ENCODE results near the gene TNS1.

The TNS1 gene

DNA sequence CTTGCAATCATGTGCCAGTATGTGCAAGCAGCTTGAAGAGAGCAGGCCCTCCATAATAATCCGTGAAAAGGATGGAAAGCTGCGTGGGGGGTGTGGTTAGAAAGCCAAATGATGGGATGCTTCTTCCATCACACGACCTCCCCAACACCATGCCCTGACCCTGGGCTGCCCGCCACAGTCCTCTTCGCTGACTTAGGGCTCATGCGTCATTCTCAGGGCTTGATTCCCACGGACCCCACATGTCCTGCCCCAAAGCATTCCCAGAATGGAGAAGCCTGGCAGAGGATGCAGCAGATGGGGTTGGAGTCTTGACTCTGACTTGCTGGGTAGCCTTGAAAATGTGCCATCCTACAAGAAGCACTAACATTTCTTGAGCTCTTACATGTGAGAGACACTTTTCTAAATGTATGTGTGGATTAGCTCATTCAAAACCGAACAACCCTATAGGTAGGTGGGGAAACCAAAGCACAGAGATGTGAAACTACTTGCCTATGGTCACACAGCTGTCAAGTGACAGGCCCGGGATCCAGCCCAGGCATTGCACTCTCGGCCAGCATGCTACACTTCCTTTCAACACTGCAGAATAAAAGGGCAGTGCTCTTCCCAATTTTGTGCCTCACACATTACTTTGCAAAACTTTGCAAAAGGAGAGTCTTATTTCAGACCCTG is 3.7 kb downstream of the TNS1 start:
- DNase-seq: no peak

DNA sequence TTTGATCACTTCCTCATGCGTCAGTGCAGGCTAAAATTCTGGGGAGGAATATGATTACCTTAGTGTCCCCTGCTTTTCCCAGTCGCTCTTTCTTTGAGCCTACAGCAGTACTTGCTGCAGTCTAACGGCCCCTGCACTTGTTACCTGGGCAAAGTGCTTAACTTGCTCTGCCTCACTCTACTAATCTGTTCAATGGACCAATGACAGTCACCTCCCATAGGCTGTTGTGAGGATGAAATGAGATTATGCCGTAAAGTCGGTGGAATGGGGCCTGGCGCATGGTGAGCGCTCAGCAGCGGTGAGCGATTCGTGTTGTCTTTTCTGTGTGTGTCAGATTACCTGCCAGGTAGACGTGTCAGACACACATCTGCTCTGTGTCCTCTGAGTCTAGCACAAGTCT is 5.3 kb downstream of the TNS1 start:
- no peak for DNase-seq

DNA sequence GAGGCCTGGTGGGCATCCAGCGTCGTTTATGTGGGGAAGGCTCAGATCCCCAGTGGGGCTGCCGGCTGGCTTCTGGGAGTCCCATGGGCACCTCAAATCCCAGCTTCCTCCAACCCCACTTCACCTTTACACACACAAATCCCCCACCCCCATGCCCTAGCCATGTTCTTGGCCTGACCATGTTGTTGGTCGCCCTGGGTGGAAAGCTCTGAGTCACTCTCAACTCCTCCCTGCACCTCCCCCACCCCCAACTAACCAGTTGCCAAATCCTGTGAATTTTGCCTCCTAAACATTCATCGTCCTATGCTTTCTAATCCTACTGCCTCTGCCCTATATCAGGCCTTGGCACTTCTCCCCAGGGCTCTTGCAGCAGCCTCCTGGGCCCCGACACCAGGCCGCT is 6.4 kb downstream of the TNS1 start:
- DNase-seq: no peak

DNA sequence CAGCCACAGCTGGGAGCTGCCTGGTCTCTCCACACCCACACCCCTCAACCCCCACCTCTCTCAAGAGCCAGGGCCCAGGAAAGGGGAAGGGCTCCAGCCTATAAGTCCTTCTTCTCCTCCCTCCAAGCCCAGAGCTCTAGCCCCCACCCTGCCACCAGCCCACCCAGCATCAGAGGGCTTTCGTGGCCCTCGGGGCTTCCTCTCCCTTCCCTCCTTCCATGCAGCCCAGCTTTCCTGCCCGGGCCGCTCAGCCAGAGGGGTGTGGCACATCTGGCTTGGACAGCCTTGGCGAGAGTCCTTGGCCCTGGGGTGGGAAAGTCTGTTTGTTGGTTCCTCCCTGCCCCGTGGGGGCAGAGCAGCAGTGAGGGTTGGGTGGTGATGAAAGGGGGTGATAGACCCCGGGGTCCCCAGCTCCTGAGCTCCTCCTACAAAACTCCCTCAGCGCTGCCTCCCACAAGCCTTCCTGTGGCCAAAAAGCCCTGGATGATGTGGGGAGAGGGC is 7.0 kb downstream of the TNS1 start:
- DNase-seq: no peak

DNA sequence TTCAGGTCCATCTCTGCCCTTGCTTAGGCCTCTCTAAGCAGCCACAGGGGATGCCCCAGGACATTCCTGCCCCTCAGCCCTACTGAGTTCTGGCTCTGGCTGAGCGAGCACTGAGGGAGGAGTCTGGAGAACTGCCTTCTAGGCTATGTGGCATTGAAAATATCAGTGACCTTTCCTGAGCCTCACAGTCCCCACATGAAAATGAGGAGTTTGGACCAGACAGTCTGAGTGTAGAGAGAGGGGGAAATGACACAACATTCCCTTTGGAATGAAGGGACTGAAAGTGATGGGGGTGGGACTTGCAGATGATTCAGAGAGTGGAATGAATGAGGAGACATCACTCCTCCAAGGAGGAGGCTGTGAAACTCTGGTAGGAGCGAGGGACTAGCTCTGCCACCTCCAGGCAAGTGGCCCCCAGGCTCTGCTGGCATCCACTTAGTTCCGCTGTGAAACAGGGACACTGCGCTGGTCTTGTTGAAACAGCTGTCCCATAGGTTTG is 8.0 kb downstream of the TNS1 start:
- no peak for DNase-seq

DNA sequence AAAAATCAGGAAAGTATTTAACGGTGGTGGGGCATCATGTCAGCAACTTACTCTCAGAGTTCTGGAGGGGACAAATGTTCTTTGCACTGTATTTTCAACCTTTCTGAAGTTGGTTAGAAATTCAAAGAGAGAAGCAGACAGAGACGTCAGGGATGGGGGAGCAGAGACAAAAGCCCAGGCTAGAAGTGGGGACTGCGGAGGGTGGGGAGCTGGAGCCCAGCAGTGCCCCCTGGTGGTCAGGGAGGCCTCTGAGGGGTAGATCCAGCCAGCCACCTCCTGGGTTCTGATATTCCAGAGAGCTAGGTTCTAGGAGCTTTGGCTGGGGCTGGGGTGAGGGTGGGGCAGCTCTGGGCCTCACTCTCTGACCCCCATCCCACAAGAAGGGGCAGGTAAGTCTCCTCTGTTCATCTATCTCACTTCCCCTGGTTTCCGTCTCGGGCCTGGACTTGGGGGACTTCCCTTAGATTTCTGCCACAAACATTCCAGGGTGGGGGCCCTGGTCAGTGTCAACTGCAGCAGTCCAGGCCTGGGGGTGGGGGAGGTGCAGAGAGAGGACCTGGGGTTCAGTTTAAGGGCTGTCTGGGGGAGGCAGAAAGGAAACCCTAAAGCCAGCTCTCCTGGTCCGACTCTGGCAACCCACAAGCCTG is 8.9 kb downstream of the TNS1 start:
- DNase-seq: peak; percentile 53

DNA sequence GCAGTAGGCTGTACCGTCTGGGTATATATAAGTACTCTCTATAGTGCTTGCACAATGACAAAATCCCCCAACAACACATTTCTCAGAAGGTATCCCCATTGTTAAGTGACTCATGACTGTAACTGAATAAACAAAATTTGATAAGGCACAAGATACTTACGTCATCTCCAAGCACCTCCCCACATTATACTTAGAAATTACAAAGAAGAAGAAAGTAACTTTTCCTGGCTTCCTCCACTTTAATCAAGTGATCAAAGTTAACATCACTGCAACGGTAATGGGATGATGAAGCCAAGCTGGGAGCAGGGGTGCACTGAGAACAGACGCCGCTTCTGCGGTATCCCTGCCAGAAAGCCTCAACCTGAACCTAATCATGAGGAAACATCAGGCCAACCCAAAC is 9.7 kb downstream of the TNS1 start:
- no peak for DNase-seq

DNA sequence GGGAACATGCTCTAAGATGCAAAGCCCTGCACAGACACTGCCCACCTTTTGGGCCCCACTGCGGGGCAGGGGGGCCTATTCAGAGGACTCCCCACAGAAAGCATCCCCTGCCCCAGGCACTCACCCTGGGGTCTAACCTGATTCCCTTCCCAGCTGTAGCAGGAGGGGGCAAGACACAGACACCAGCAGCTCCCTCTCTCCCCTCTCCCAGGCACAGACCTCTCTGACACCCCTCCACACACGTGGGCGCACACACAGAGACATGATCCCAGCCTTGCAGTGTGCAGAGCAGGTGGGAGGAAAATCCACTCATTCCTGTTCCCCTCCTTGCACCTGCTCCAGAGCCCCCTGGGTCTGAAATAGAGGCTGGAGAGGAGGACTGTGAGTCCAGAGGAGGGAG is 10.7 kb downstream of the TNS1 start:
- no peak for DNase-seq

DNA sequence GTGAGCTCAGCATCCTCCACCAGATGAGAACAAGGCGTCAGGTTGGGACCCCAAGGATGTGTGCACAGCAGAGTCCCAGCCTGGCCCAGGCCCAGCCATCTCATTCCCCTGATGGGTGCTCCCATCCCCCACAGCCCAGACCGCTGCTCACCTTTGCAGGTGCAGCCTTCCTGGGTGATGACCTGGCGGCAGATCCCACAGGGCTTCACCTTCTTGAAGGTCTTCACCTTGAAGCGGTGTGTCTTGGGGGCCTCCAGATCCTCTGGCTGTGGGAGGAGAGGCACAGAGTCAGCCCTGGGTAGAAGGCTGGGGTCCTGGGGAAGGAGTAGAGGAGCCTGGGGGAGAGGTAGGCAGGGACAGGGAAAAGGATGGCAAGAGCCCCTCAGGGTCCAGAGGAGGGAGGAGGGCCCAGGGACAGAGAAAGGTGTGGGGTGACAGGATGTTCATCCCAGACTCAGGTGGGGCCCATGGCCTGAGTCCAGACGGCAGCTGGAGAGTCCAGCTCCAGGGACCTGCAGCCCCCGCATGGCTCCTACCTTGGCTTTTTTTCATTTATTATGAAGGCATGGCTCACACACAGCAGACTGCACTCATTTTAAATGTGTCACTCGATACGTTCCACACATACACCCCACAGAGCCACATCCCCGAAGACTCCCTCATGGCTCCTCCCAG is 11.9 kb downstream of the TNS1 start:
- no peak for DNase-seq

DNA sequence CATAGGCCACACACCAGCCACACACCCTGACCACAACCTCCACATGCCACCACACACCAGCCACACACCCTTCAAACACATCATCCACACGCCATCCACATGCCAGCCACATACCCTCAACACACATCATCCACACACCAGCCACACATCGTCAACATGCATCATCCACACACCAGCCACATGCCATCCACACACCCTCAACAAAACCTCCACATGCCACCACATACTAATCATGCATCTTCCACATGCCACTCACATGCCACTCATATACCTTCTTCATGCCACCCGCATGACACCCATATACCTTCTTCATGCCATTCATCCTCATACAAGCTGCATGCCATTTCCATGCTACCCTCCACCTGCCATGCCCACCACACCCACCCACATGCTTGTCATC is 12.4 kb downstream of the TNS1 start:
- DNase-seq: no peak

DNA sequence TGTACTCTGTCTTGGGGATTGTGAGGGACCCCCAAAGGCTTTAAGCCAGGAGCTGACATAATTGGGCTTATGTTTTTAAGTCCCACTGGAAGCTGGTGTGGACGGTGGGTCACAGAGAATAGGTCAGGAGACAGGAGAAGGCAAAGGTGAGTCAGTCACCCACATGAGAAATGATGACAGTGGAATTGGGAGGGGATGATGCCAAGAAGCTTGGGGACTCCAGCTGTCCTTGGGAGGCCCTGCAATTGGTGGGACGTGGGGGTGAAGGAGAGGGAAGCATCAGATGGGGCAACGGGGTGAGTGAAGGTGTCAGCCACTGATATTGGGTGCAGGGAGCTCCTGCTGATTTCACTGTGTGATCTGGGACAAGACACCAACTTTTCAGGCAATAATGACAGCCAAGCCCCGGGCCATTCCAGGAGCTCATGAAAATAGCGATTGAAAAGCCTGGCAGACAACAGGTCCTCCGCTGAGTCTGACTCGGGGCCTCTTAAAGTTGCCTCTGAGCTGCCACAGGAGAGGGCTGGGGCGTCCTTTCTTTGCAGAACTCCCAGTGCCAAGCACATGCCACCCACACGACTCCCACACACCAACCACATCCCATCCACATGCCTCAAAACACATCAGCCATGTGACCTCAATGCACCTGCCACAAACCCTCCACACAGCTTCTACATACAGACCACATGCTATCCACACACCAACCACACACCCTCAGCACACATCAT is 13.4 kb downstream of the TNS1 start:
- DNase-seq: no peak

DNA sequence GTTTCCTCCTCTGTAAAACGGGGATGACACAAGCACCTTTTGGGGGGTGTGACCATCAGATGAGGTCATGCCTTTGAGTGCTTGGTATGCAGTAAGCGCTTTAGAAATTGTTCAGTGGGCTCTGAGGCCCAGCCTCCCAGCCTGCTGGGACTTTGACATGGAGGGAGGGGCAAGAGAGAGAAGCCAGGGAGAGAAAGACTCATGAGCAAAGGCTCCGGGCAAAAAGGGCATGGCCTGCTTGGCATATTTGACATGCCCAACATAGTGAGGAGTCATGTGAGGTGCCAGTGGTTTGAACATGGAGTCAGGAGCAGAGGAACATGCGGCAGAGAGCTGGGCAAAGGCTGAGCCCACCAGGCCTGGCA is 14.0 kb downstream of the TNS1 start:
- DNase-seq: no peak

DNA sequence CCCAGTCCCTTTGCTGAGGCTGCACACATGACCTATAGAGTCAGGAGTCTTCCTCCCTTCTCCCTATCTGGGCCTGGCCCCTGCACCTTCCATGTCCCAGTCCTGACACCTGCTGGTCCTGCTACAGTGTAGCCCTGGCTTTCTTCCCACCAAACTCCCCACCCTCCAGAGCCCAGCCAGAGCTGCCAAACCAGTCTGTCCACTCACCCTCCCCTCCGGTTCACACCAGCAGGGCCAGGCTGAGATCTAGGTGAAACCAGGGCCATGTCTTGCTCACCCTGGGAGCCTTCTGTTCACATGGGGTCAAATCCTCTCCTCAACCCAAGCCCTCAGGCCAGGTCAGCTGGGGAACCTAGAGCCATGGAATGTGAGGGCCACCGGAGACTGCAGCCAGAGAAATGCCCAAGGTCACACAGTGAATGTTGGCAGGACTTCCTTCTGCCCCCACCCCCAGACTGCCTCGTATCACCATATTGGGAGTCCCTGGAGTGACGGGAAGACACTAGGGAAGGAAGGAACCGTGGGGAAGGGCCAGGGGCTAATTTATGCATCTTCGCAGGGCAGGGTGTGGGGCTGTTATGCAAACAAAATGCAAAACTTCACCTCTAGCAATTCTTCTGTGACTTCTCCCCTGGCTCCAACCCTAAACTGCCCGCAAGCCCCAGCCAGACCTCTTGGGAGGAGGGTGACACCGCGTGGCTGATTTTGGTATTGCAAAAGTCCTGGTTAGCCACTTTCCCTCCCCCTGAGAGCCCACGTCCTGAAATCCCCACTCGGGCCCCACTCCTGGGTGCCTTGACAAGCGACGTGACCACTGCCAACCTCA is 14.6 kb downstream of the TNS1 start:
- DNase-seq: peak; percentile 66

DNA sequence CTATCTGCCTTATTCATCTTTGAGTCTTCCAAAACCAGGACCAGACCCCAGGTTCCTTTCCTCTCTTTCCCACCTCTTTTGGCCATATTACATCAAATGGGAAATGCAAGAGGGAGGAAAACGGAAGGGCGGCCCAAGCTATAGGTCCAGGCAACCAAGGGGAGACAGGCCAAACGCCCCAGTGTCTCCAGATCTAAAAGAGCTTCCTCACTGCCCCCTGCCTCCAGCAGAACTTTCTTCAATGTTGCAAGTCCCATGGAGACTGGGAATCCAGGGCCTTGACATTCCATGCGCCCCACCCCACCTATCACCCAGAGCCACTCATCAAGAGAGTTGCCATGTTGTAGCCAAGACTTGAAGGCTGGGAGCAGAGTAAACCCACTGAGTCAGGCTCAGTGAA is 15.4 kb downstream of the TNS1 start:
- DNase-seq: no peak

DNA sequence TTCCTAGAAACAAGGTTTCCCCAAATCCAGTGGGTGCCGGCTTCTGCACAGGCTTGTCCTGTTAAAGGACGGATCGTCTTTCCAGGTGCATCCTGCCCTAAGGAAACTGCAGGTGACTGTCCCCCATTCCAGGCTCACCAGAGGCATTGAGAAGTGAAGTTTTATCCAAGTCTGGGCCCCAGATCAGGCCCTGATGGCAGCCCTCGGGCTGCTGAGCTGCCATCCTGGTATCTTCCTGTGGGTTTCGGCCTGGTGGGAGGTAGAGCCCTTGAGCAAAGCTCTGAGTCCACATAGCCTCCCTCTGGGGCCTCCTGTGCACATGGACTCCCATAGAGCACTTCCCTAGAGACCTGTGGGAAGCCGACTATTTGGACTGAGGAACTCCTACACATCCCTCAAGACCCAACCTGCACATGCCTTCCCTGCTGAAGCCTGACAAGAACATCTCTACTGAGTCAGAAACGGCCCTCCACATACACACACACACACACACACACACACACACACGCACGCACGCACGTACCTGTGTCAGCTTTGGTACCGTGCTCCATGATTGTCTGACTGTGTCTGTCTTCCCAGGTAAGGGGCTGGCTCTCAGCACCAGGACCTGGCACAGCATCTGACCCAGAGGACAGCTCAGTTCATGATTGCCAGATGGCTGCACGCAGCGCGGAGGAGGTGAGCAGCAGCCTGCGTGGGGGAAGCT is 16.4 kb downstream of the TNS1 start:
- DNase-seq: no peak

DNA sequence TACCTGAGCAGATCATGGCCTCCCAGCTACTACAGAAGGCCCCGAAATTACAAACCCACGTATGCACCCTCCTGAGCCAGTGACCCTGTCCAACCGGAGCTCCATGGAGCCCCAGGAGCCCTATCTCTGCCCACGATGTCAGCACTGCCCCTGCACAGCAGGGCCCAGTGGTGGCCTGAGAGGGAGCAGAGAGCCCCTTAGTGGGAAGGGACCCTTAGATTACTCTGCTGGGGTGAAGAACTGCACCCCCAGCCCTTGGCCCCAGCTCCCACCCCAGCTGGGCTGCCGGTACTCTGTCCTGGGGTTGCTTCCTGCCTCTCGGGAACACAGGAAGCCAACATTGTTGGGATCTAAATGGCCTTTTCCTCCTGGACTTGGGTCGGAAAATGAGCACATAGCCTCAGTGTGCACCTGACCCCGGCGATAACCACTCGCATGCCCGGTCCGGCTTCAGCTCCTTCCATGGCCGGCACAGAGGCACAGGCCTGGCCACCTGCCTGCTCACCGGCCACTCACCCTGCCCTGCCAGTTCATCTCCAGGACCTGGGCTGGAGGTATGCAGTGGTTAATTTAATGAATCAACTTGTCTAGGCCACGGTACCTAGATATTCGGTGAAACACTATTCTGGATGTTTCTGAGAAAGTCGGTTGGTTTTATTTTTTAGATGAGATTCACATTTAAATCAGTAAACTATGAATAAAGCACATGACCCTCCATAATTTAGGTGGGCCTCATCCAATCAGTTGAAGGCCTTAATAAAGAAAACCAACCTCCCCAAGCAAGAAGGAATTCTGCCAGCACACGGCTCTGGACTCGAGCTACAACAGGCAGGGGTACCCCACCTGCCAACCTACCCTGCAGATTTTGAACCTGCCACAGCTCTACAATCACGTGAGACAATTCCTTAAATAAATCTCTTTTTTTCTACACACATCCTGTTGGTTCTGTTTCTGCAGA is 19.2 kb downstream of the TNS1 start:
- DNase-seq: no peak

DNA sequence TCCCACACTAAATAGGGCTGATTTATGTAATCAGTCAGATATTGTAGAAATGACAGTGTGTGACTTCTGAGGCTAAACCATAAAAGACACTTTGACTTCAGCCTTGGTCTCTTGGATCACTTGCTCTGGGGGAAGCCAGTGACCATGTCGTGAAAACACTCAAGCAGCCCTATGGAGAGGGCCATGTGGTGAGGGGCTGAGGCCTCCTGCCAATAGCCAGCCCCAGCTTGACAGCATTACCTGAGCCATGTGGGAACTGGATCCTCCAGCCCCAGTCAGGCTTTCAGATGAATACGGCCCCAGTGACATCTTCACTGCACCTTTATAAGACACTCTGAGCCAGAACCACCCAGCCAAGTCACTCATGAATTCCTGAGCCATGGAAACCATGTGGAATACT is 20.8 kb downstream of the TNS1 start:
- no peak for DNase-seq

DNA sequence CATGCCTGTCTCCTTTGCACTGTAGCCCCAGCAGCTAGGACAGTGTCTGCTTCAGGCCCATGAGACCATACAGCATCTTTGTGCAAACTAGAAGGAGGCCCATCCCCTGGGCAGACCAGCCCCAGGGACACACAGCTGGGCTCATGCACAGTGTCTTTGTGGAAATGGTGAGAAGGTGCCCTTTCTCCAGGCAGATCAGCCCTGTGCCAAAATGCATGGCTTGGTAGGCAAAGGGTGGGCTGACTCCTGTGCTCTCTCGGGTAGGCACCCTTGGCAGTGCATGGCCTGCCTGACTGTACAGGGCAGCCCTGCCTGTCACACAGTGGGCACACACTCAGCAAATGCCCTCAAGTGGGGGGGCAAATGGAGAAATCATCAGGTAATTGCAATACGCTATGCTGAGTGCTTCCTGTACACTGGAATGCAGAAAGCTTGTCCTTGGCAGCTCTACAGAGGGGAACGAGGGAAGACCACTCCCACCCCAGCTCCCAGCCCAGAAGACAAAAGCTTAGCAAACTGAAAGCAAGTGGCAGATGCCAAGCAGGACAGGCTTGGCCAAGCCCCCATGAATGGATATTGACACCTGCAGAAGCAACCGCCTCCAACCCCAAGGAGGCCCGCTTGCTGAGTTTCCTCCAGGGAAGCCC is 21.6 kb downstream of the TNS1 start:
- no peak for DNase-seq

DNA sequence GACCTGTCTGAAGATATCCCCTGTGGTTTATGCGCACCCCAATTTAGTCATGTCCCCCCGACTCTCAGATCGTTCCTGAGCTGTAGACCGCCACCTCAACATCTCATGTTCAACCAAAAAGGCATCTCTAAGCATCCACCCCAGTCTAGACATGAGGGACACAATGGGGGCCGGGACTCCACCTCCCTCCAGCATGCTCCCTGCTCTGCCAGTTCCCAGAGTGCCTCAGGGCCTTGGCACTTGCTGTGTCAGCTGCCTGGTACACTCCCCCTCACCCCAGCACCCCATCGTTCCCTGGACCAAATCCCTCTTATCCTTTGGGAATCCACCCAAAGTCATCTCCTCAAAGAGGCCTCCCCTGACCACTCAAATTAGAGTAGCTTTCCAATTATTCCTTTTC is 22.2 kb downstream of the TNS1 start:
- DNase-seq: no peak

DNA sequence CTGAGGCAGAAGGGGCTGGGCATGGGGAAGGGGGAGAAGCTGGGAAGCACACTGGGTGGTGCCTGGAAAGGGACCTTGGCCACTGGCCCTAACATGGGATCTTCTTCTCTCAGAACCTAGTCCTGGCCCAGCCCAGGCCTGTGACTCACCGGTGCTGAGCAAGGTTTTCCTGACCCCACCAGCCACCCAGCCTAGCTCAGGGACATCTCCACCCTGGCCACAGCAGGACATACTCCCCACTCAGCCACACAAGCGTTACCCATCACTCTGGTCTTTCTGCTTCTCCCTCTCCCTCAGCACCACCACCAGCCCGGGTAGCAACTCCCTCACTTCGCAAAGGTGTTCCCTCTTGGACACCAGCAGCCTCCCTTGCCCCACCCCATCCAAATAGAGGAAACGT is 22.8 kb downstream of the TNS1 start:
- DNase-seq: no peak

All from activated CD4-positive, alpha-beta T cell treated with anti-CD3 and anti-CD28 coated beads, Interleukin-10, Interleukin-2, amounts not matched to agents 100 ng/mL and 50 ng/mL, durations not matched to agents 16 hours and 8 hours (primary cell).